Retinal pigment epithelial cell (primary cell): ENCODE data around the gene RNF26.

Experiments used
- DNase-seq: peaks from one replicate; pipeline ENCODE4 v3.0.0-alpha.2; 2010; ENCODE audit warnings: low read depth
- H3K4me3 ChIP-seq: 2 replicates; pipeline ENCODE4 v1.5.1; 2011; ENCODE audit warnings: mild to moderate bottlenecking, low read length, control low read depth, moderate library complexity
- CTCF ChIP-seq: conservative IDR thresholded peaks from 2 replicates; pipeline ENCODE4 v1.5.1; 2011; ENCODE audit warnings: low read depth, low read length, control low read depth, inconsistent platforms

Gene RNF26

DNA sequence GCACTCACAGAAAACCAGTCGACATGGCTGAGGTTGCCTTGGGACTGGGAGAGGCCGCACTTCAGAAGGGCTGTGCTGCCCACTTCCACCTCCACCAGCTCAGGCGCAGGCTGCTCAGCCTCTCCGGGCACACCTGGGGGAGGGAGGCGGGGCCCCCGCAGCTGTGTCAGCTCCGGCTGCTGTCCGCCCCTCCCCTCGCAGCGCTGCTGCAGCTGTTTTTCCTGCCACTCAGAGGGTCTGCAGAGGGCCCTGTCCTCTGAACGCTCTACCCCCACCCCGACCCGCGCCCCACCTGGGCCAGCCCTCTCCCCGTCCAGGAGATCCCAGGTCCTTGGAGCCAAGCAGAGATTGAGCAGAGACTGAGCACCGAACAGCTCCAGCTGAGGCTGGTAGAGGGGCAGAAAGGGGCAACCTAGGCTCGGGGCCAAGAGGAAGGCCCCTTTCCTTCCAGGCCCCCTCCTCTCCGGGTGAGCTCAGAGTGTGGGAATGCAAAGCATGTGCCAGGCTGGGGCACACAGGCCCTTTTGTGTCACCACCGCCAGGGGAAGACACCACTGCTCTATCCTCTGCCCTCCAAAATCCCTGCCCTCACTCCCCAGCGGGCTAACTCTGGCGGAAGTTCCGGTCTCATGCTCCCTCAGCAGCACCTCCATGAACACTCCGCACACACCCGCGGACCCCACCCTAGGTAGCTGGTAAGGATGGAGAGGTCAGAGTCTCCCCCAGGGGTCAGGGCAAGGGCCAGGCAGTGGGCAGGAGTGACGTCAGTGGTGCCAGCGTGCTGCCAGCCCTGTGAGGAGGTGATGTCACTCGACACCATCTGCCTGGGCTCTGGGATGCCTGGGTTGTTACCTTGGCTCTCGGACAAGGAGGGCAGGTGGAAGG, 19.0 kb upstream of the RNF26 start:
- peak overlapping the region; percentile 69 for H3K4me3 ChIP-seq
- TF ChIP-seq CTCF, result peak; percentile 4
- DNase-seq, result no peak

GRCh38 chr11:119316016-119316728, 18.2 kb upstream of the RNF26 start:
- no peak for TF ChIP-seq CTCF
- DNase-seq, result no peak
- H3K4me3 ChIP-seq, result peak overlapping the region; percentile 69

- TF ChIP-seq CTCF, result no peak
- no peak for DNase-seq
- H3K4me3 ChIP-seq, result peak within 1 kb of the TSS; percentile 69
These were observed 17.4 kb upstream of the RNF26 start, which contains the start of gene MCAM for GRCh38 chr11:119316729-119317591. Gene MCAM, minus strand, starts transcription at chr11:119317130. Its CDS starts 29 bp downstream, at chr11:119317101.

GRCh38 chr11:119317592-119318239, 16.6 kb upstream of the RNF26 start:
- TF ChIP-seq CTCF, result no peak
- H3K4me3 ChIP-seq, result no peak overlapping the region
- no peak for DNase-seq

DNA sequence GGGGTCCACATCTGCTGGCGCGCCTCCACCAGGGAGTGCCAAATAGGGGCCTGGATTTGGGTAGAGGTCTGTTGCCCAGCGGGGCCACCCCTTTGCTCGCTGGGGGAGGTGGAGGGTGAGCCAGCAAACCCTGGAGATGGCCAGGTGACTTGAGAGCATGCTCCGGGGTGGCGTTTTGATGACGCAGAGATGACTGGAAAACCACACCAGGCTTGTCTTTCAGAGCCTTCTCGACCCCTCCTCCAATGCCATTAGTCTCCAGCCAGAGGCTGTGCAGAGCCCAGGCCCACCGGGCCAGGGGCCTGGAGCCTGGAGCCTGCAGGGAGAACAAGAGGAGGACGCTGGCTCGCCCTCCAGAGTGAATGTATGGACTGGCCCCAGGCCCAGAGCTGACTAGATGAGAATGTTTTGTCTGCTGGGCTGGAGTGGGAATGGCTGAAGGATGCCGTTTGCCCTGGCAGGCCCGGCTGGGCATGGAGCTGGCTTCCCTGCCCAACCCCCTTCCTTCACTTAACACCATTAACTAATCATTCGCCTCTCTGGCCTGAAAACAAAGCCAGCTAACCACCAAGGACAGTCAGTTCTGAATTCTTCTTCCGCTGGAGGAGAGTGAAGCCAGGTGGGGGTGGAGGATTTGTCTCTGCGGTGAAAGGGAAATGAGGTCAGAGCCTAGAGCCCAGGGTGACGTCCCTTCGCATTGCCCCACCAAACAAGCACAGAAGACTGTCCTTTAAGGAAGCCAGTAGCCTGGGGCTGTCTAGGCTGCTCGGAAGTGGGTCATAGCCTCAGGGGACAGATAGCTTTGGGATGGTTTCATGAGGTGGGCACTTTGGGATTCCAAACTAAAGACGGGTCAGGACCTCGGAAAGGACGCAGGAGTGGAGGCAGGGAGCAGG, 15.8 kb upstream of the RNF26 start:
- no peak overlapping the region for H3K4me3 ChIP-seq
- DNase-seq, result no peak

More for the DNA sequence above, 15.8 kb upstream of the RNF26 start:
- no peak for TF ChIP-seq CTCF
